MM.1S (cell line): ENCODE results near the gene SLC27A6.

Experiments
- DNase-seq: peaks from one replicate; pipeline ENCODE4 v3.0.0-alpha.2; 2015
- H2AFZ ChIP-seq: fragments of 300-600 bp; sonication (generic); 2 replicates; pipeline ENCODE4 v1.6.0; 2016; ENCODE audit warnings: antibody characterized with exemption, low read length
- H3F3A ChIP-seq: fragments of 300-600 bp; sonication (generic); 2 replicates; pipeline ENCODE4 v1.6.1; 2016; ENCODE audit warnings: mild to moderate bottlenecking, antibody characterized with exemption, low read length, moderate library complexity, mixed read lengths; ENCODE audit not compliant: insufficient read depth
- H3K27ac ChIP-seq: fragments of 300-600 bp; sonication (generic); 2 replicates; pipeline ENCODE4 v1.5.1; 2016; ENCODE audit warnings: mild to moderate bottlenecking, low read length
- H3K27me3 ChIP-seq: fragments of 300-600 bp; sonication (generic); replicated peaks from 2 replicates; pipeline ENCODE4 v1.6.0; 2016; ENCODE audit warnings: low read length; ENCODE audit not compliant: insufficient read depth
- H3K36me3 ChIP-seq: fragments of 300-600 bp; sonication (generic); replicated peaks from 2 replicates; pipeline ENCODE4 v1.6.1; 2016; ENCODE audit warnings: mild to moderate bottlenecking, low read length, mixed read lengths; ENCODE audit not compliant: insufficient read depth
- H3K4me1 ChIP-seq: fragments of 300-600 bp; sonication (generic); 2 replicates; pipeline ENCODE4 v1.6.1; 2016; ENCODE audit warnings: low read length, mixed read lengths
- H3K4me2 ChIP-seq: fragments of 300-600 bp; sonication (generic); 2 replicates; pipeline ENCODE4 v1.6.0; 2016; ENCODE audit warnings: low read depth, low read length
- H3K4me3 ChIP-seq: fragments of 300-600 bp; sonication (generic); 2 replicates; pipeline ENCODE4 v1.5.1; 2016; ENCODE audit warnings: low read length, mixed read lengths
- H3K79me2 ChIP-seq: fragments of 300-600 bp; sonication (generic); 2 replicates; pipeline ENCODE4 v1.6.1; 2016; ENCODE audit warnings: mixed run types, low read length, mixed read lengths
- H3K9ac ChIP-seq: fragments of 300-600 bp; sonication (generic); 2 replicates; pipeline ENCODE4 v1.6.1; 2016; ENCODE audit warnings: low read length, mixed read lengths
- H3K9me2 ChIP-seq: fragments of 300-600 bp; sonication (generic); replicated peaks from 2 replicates; pipeline ENCODE4 v1.6.1; 2016; ENCODE audit warnings: mild to moderate bottlenecking, low read length, mixed read lengths; ENCODE audit not compliant: insufficient read depth
- H3K9me3 ChIP-seq: fragments of 300-600 bp; sonication (generic); replicated peaks from 2 replicates; pipeline ENCODE4 v1.6.1; 2016; ENCODE audit warnings: mild to moderate bottlenecking, low read length, mixed read lengths; ENCODE audit not compliant: insufficient read depth
- H4K20me1 ChIP-seq: fragments of 300-600 bp; sonication (generic); 2 replicates; pipeline ENCODE4 v1.6.1; 2016; ENCODE audit warnings: mild to moderate bottlenecking, low read length, moderate library complexity, mixed read lengths; ENCODE audit not compliant: insufficient read depth
- CTCF ChIP-seq: fragments of 300-600 bp; sonication (generic); IDR thresholded peaks from 2 replicates; pipeline ENCODE4 v1.5.1; 2016; ENCODE audit warnings: antibody characterized with exemption, low read length, mixed read lengths
- EZH2 ChIP-seq: fragments of 300-600 bp; sonication (generic); optimal IDR thresholded peaks from 2 replicates; pipeline ENCODE3; 2017; ENCODE audit warnings: low read depth, mild to moderate bottlenecking, antibody characterized with exemption, low read length, mixed read lengths
- EZH2phosphoT487 ChIP-seq: fragments of 300-600 bp; sonication (generic); IDR thresholded peaks from 2 replicates; pipeline ENCODE4 v1.6.1; 2018; ENCODE audit warnings: antibody characterized with exemption, low read length

Gene SLC27A6

GRCh38 chr5:128973244-128973643 lies 8.0 kb downstream of the SLC27A6 start:
- H3F3A ChIP-seq = no peaks in the 10 kb centered on the region
- no peak overlapping the region for H3K27ac ChIP-seq
- H4K20me1 ChIP-seq = no peaks in the 10 kb centered on the region
- no peaks in the 10 kb centered on the region for H3K4me1 ChIP-seq
- TF ChIP-seq EZH2phosphoT487 = no peak
- TF ChIP-seq CTCF = no peak
- no peak for TF ChIP-seq EZH2
- H3K9me2 ChIP-seq = no peaks in the 10 kb centered on the region
- no peaks in the 10 kb centered on the region for H3K36me3 ChIP-seq
- H3K4me3 ChIP-seq = no peak overlapping the region
- H3K27me3 ChIP-seq = no peaks in the 10 kb centered on the region
- DNase-seq = no peak
- H2AFZ ChIP-seq = no peak overlapping the region
- H3K79me2 ChIP-seq = no peaks in the 10 kb centered on the region
- H3K4me2 ChIP-seq = no peak overlapping the region
- H3K9ac ChIP-seq = no peak overlapping the region
- no peaks in the 10 kb centered on the region for H3K9me3 ChIP-seq

- H4K20me1 ChIP-seq = no peaks in the 10 kb centered on the region
- H3K36me3 ChIP-seq = no peaks in the 10 kb centered on the region
- H3K27me3 ChIP-seq = no peaks in the 10 kb centered on the region
- no peak for TF ChIP-seq EZH2
- no peak for TF ChIP-seq CTCF
- H2AFZ ChIP-seq = no peak overlapping the region
- H3K9ac ChIP-seq = no peak overlapping the region
- H3F3A ChIP-seq = no peaks in the 10 kb centered on the region
- no peak for DNase-seq
- no peaks in the 10 kb centered on the region for H3K79me2 ChIP-seq
- no peak overlapping the region for H3K27ac ChIP-seq
- no peak overlapping the region for H3K4me3 ChIP-seq
- no peaks in the 10 kb centered on the region for H3K4me1 ChIP-seq
- no peaks in the 10 kb centered on the region for H3K9me2 ChIP-seq
- no peaks in the 10 kb centered on the region for H3K9me3 ChIP-seq
- H3K4me2 ChIP-seq = no peak overlapping the region
These were observed 9.3 kb downstream of the SLC27A6 start for GRCh38 chr5:128974567-128974966.

- Histone ChIP-seq H4K20me1 (no peaks in the 10 kb centered on the region), H3K27me3 (no peaks in the 10 kb centered on the region), H3K9me2 (no peaks in the 10 kb centered on the region), H3K27ac (no peak overlapping the region), H3K4me2 (no peak overlapping the region), H3F3A (no peaks in the 10 kb centered on the region), H3K9me3 (no peaks in the 10 kb centered on the region), H2AFZ (no peak overlapping the region), H3K79me2 (no peaks in the 10 kb centered on the region), H3K4me1 (no peaks in the 10 kb centered on the region), H3K4me3 (no peak overlapping the region), H3K9ac (no peak overlapping the region), H3K36me3 (no peaks in the 10 kb centered on the region)
- no peak for DNase-seq
- TF ChIP-seq EZH2 (no peak), CTCF (no peak), EZH2phosphoT487 (no peak)
These were observed 14.5 kb downstream of the SLC27A6 start for GRCh38 chr5:128979761-128980160.
